AG08395 (cell line): Measurements from ENCODE around the gene DOCK10.
A peak's percentile ranks its signal among the peaks of the same experiment; 100 is the strongest.

Source experiments
- DNase-seq: peaks from one replicate; pipeline ENCODE4 v3.0.0; 2012; ENCODE audit warnings: mixed read lengths, low spot score

DOCK10 gene

GRCh38 chr2:225041207-225041850 is 939 bp downstream of the DOCK10 start:
- DNase-seq, result peak; percentile 41

- DNase-seq, result peak; percentile 24
These were observed 1.4 kb downstream of the DOCK10 start for GRCh38 chr2:225040856-225041206.

GRCh38 chr2:225040142-225040541 is 2.1 kb downstream of the DOCK10 start:
- no peak for DNase-seq

- no peak for DNase-seq
These were observed 4.1 kb downstream of the DOCK10 start for GRCh38 chr2:225038231-225038523.

- no peak for DNase-seq
These were observed 4.6 kb downstream of the DOCK10 start for GRCh38 chr2:225037415-225038230.

- DNase-seq, result no peak
These were observed 5.8 kb downstream of the DOCK10 start for GRCh38 chr2:225036431-225036830.

- DNase-seq, result no peak
These were observed 8.6 kb downstream of the DOCK10 start for GRCh38 chr2:225033440-225034318.

GRCh38 chr2:225032246-225032645 is 10.0 kb downstream of the DOCK10 start:
- DNase-seq, result no peak

- DNase-seq, result no peak
These were observed 10.7 kb downstream of the DOCK10 start for GRCh38 chr2:225031599-225031998.

- DNase-seq, result no peak
These were observed 11.4 kb downstream of the DOCK10 start for GRCh38 chr2:225030893-225031292.

GRCh38 chr2:225030203-225030602 is 12.1 kb downstream of the DOCK10 start:
- no peak for DNase-seq

- DNase-seq, result no peak
These were observed 13.7 kb downstream of the DOCK10 start for GRCh38 chr2:225028572-225028971.

GRCh38 chr2:225027061-225027762 is 15.1 kb downstream of the DOCK10 start:
- no peak for DNase-seq

GRCh38 chr2:225025917-225026571 is 16.2 kb downstream of the DOCK10 start:
- peak; percentile 75 for DNase-seq

- no peak for DNase-seq
These were observed 20.1 kb downstream of the DOCK10 start for GRCh38 chr2:225022188-225022587.

GRCh38 chr2:225020168-225020849 is 22.0 kb downstream of the DOCK10 start:
- peak; percentile 26 for DNase-seq

- DNase-seq, result no peak
These were observed 23.2 kb downstream of the DOCK10 start for GRCh38 chr2:225019105-225019504.

GRCh38 chr2:225017713-225018112 is 24.6 kb downstream of the DOCK10 start:
- DNase-seq, result no peak

- DNase-seq, result no peak
These were observed 25.1 kb downstream of the DOCK10 start for GRCh38 chr2:225017098-225017685.
